ENCODE results near the gene FIG4. TPM values are rescaled to one million over a fixed set of nuclear protein-coding genes. Genes with fewer than 3 reads are reported as not detected.
"Not testable (repeated sequence)": the region's sequence is repeated elsewhere in the genome, so short reads cannot be mapped to it uniquely, and the experiment has no call there.

Gene FIG4
- total RNA-seq, result 15.3 TPM

DNA sequence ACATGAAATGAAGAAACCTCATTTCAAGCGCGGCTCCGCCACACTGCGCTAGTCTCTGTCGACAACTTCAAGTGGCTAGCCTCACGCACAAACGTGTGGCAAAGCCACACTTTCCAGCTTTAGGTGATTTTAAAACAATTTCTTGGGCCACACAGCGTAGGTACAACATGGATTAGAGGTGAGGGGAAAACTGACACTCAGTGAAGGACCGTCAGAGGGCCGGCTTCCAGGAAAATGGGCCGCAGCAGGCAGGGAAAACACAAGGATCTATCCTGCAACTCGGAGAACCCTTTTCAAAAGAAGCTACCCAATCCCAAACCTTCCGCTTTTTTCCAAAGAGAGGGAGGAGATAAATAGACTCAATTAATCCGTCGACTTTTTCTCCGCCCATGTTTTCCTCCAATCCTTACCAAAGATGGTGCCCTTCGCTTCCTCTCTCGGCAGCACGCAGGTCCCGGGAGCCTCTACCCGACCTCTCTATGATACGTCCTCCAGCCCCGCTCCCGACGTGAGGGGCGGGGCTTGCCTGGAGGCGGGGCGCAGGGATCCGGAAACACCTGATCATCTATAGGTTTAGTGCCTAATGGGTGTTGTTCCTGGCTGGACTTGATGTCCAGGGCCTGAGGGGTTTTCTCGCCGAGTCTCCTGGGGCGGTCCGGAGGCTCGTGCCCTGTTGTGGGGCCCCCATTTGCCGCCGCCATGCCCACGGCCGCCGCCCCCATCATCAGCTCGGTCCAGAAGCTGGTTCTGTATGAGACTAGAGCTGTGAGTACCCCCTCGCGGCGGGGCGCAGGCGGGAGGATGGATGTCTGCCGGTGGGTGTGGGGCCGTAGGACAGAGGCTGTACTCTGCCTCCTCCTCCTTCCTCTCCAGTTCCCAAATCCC lies at the start of gene FIG4, which contains the start of gene AK9:
TSS of gene FIG4 (plus strand) at position 560 of the 885 bp plus-strand sequence. CDS start at position 700, 140 bp downstream.
TSS of gene AK9 (minus strand) at position 466 of the 885 bp plus-strand sequence. CDS start 15,457 bp downstream, outside the sequence.
- peak; percentile 90 for DNase-seq

DNA sequence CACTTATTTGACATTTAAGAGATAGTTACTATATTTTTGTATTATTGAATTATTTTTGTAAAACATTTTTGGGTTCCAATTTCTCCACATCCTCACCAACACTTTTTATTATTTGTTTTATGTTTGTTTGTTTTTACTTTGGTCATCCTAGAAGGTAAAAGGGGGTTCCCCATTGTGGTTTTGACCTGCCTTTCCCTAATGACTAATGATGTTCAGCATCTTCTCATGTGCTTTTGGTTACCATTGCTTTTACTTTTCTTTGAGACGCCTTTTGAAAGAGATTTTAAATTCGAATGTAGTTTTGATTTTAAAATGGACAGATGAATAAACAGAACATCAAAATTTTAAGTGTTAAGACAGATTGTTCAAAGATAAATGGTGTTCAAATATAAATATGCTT lies 47.0 kb upstream of the FIG4 start:
- DNase-seq, result no peak

GRCh38 chr6:109653264-109653663 lies 37.8 kb upstream of the FIG4 start:
- no peak for DNase-seq

DNA sequence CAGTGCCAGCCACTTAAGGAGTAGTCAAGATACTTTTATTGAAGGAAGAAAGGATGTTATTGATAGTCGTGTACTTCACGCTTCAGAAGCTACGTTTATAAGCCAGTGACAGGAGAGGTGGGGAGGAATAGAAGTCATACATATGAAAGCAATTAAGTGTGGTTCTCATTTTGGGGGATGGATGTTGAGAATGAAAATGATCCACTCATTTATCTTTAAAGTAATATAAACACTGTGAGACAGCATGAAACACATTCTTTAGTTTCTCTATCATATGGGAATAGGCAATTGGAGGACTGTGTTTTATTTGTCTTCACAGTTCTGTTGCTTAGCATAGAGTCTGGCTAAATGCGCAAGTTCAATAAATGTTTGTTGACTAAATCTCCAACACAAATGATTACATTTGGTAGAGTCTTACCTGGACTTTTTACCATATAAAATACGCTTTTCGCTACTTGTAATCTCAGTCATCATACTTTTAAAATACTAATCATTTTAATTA lies 35.3 kb upstream of the FIG4 start:
- no peak for DNase-seq

GRCh38 chr6:109660526-109661320 lies 30.4 kb upstream of the FIG4 start:
- no peak for DNase-seq

GRCh38 chr6:109662192-109662591 lies 28.9 kb upstream of the FIG4 start:
- DNase-seq, result no peak

- no peak for DNase-seq
Observed at GRCh38 chr6:109669811-109670210, 21.3 kb upstream of the FIG4 start.

- peak; percentile 0 for DNase-seq
Observed at GRCh38 chr6:109671733-109672132, 19.4 kb upstream of the FIG4 start.

GRCh38 chr6:109672175-109672574 lies 18.9 kb upstream of the FIG4 start:
- DNase-seq, result no peak

GRCh38 chr6:109672839-109673238 lies 18.3 kb upstream of the FIG4 start:
- no peak for DNase-seq

- no peak for DNase-seq
Observed at GRCh38 chr6:109676724-109677123, 14.4 kb upstream of the FIG4 start.

GRCh38 chr6:109678240-109678639 lies 12.9 kb upstream of the FIG4 start:
- no peak for DNase-seq

GRCh38 chr6:109678661-109679505 lies 12.2 kb upstream of the FIG4 start:
- DNase-seq, result not testable (repeated sequence)

- no peak for DNase-seq
Observed at GRCh38 chr6:109686566-109687265, 4.4 kb upstream of the FIG4 start.

DNA sequence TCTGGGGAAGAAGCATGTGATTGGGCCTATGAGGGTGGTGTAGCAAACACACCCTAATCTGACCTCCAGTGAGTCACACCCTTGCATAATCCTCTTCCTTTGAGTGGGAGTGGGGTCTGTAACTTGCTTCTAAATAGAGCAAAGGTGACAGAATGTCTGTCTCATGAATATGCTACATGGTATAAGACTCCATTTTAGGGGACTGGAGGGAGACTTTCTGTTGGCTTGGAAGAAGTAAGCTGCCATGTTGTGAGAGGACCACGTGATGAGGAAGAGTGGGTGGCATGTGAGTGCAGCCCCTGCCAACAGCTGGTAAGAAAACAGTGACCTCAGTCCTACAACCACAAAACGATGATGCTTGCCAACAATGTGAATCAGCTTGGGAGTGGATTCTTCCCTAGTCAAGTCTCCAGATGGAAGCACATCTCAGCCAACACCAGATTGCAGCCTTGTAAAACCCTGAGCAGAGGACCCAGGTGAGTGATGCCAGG lies 3.8 kb upstream of the FIG4 start:
- no peak for DNase-seq

- DNase-seq, result no peak
Observed at GRCh38 chr6:109690373-109690736, 741 bp upstream of the FIG4 start.

DNA sequence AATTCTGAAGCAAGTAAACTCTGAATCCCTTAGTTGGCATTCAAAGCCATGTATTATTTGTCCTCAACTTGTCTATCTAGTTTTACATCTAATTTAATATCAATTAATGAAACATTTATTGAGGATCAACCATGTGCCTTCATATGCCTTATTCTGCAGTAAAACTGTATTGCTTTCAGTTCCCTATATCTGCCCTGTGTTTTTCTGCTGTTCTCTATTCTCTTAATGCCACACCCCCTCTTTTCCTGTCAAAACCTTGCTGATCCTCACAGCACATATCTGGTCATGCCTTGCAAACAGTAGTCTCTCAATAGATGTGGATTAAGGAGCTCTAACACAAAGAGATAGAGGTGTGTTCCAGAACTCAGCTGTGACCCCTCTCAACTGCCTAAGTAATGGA lies 2.0 kb downstream of the FIG4 start:
- DNase-seq, result no peak

DNA sequence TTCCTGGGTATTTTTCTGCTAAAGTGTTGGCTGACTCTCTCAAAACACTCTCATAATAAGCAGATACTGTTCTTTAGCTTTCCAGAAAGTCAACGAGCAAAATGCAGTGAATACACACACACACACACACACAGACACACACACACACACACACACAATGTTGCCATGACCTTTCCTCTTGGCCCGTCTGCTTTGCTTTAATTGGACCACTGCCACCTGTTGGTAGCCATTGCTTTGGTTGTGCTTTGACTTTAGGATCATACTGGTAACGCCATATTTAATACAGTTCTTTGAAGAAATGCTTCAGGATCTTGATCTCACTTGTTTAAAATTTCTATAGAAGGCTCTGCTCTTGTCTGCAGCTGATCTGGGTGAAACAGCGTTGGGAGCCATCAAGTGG lies 4.4 kb downstream of the FIG4 start:
- no peak for DNase-seq

GRCh38 chr6:109696355-109696754 lies 5.3 kb downstream of the FIG4 start:
- no peak for DNase-seq

DNA sequence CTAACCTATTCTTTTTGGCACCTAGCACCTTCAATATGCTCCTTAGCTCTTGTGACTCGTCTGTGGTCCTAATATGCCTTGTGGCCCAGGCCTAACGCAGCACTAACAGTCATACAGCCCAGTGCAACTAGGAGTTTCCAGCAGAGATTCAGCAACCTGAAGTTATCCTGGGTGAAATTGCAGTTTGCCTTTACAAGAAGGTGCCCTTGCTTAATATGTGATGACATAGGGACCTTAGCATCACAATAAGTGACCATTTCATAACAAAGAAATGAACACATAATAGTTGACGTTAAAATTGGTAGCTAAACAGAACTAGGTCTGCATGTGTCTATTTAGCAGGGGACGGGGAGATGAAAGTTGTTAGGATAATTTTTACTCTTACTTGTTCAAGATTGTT lies 10.1 kb downstream of the FIG4 start:
- no peak for DNase-seq

- no peak for DNase-seq
Observed at GRCh38 chr6:109701774-109702173, 10.7 kb downstream of the FIG4 start.
